Urothelium cell line (cell line): ENCODE results near the gene BTBD10.

ENCODE experiments used
- DNase-seq: peaks from one replicate; pipeline ENCODE4 v3.0.0; 2011; ENCODE audit warnings: low spot score, mixed read lengths
- FAIRE-seq: peaks from 2 replicates; lab custom pipeline; 2011; peaks lifted over from hg19 to GRCh38; lab: Jason Lieb, UNC

The BTBD10 gene

DNA sequence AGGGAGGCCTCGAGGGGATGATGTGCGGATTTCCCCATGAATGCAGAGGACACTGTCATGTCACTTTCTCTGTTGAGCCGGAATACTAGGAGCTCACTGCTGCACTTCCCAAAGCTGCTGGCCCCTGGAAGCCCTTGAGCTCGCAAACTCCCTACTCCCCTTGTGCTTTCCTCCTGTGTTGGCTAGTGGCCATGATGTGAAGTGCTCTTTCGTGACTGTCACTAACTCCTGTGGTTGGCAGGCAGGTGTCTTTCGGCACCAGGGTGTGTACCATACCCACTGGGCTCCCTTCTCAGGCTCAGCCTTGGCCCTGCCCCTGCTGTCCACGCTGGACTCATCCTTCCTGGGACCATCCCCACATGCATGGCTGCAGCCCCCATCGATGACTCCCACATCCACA is 86.2 kb downstream of the BTBD10 start:
- DNase-seq = no peak
- no peak for FAIRE-seq

DNA sequence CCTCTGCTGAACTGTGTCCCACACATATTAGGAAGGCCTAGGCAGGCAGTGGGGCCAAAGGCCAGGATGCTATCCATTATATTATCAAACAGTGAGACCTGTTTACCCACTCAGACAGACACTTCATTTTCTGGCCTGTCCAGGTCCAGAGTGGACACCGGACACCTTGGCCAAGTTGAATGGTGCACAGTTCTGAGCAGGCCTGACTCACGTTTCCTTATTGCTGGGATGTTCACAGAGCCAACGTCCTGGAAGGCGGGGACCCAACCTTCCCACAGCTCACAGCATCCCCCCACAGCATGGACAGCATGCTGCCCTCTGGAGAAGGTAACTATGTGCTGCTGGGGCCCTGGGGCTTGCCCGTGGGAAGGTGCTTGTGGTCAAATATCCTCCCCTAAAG is 86.6 kb downstream of the BTBD10 start:
- FAIRE-seq = no peak
- DNase-seq = no peak

DNA sequence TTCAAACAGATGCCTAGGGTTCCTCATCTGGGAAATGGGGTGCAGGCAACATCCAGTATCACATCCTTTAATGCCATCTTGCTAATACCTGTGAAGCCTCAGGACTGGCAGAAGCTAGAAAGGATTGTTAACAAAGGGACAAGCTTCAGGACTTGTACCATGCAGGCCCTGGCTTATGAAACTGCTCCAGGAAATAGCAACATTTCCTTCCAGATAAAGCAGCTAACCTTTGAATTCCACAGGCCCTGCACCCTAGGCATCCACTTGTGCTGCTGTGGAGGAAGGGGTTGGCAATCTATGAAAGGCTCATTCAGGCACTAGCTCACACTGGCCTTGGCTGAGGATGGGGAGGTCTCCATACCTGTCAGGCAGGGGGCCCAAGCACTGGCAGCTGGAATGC is 87.2 kb downstream of the BTBD10 start:
- DNase-seq (no peak), FAIRE-seq (no peak)

DNA sequence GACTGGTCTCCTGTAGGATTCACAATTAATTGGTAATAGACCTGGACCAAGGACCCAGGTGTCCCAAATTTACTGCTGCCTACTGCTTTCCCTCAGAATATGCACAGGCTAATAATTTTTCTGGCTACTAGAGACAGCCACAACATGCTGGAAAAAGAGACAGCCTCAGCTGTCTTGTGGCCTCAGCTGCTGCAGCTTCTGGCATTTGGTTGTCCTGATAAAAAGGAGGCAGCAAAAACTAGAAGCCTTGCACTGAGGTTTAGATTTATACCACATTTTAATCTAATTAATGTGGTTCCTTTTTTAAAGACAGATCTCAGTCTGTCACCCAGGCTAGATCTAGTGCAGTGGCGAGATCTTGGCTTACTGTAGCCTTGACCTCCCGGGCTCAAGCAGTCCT is 89.8 kb downstream of the BTBD10 start:
- FAIRE-seq = no peak
- no peak for DNase-seq

DNA sequence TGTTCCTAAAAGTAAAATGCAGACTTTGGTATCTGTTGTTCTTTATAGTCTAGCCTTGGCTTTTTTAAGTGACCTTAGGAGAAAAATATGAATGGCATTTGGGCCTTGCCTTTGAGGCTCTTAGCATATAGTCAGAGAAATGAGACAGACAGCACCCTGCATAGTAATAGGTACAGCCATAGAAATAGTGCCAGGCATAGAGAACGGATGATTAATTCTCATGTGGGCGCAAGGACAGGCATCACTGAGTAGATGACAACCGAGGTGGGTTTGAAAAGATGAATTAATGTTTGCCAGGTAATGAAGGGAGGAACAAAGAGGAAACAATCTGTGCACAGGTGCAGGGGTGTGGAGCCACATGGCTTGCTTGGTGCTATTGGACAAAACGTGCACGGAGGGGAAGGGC is 95.0 kb downstream of the BTBD10 start:
- peak; percentile 34 for DNase-seq
- no peak for FAIRE-seq

DNA sequence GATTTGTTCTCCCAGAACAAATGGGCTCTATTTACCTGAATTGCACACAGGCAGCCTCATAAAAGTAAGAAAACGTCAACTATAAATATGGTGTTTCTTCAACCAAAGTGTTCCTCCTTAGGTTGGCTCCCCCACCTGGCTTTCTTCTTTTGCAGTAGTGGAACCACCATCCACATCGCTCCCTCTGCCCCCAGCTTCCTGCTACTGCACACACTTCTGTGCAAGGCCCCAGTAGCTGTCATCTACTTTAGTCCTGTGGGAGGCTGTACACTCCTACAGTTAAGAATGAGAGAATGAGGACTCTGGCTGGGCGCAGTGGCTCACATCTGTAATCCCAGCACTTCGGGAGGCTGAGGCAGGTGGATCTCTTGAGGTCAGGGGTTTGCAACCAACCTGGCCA is 95.9 kb downstream of the BTBD10 start:
- FAIRE-seq (no peak), DNase-seq (no peak)

DNA sequence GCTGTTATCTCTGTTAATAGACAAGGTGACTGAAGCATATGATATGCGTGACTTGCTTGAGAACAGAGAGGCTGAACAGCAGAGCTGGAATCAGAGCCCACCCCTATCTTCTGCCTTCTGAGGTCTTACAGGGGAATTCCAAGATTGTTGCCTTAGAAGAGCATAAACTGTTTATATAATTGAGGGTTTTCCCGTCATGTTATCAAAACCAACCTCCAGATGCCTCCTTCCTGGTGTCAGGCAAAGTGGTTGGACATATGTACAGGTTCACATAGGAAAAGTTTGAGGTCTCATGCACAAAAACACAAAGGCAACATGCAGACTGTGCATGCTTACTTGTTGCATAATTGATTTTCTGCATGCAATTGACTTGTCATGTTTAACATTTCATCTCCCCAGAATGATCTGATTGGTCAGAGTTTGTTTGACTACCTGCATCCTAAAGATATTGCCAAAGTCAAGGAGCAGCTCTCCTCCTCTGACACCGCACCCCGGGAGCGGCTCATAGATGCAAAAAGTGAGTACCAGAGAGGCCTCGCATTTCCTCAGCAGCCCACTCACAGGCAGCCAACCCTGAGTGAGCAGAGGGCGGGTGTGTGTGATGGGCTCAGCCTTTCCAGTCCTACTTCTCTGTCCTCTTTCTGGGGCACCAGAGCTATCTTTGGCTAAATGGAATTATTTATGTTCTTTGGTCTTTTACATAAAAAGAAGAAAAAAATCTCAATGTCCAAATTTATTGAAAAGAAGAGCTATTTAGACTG is 96.6 kb downstream of the BTBD10 start:
- no peak for FAIRE-seq

DNA sequence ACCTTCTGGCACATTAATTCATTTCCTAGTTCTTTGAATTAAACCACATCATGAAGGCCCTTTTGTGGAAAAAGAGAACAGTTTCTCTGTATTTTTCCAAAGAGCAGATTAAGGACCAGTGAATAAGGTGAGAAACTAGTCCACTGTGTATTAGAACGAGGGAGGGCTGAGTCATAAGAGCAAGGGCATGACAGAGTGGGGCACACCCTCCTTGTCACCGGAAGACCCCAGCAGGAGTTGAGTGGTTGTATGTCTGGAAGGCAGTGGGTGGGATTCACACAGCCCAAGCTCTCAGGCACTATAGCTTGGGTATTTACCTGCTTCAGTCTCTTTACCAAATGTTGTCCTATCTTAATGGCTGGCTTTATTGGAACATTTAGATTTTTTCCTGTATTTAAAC is 98.6 kb downstream of the BTBD10 start:
- DNase-seq (no peak), FAIRE-seq (no peak)

More for the DNA sequence above, 96.6 kb downstream of the BTBD10 start:
- DNase-seq = no peak

DNA sequence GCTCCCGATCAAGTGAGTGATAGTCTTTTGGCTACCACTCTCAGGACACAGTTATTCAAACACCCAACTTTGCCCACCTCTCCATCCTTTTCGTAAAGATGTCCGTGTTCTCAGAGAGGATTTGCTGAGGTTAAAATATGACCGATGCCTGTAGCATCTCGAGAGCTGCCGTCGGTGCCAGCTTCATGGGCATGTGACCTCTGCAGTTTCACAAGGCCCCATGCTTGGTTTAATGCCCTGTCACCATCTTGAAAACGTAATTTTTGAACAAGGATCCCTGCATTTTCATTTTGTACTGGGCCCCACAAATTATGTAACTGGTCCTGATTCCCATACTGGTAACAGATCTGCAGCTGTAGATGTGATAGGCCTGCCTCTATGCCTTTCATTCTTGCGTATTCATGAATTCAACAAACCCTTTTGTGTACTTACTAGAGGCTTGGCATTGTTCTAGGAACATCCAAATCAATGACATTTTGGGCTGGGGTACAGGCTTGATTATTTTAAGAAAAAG is 100.4 kb downstream of the BTBD10 start:
- no peak for DNase-seq
- no peak for FAIRE-seq

DNA sequence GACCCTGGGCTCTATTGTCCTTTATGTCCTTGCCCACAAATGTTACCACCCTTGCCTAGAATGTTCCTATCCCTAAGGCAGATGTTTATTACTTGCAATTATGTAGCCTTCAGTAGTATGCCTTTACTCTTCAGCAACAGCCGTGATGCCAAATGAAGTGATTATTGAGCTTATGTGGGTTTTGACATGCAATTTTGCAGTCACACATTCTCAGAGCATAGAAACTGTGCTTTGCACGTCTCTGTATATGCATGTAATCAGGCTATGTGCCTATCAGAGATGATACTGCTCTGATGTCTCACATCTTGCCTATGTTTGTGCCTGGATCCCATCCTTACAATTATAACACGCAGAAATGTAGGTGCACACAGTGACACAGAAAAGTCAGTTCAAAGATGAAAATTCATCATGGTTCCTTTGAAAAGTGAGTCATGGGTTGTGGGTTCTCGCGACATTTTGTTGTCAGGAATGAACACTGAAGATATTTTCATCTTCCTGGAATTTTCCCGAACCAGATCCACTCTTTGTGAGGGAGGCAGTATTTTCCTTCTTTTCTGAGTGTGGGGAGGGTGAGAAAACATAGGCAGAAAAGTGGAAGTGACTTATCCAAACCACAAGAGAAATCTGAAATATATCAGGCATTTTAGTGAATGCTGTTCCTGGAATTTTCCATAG is 104.3 kb downstream of the BTBD10 start:
- DNase-seq (no peak), FAIRE-seq (no peak)

DNA sequence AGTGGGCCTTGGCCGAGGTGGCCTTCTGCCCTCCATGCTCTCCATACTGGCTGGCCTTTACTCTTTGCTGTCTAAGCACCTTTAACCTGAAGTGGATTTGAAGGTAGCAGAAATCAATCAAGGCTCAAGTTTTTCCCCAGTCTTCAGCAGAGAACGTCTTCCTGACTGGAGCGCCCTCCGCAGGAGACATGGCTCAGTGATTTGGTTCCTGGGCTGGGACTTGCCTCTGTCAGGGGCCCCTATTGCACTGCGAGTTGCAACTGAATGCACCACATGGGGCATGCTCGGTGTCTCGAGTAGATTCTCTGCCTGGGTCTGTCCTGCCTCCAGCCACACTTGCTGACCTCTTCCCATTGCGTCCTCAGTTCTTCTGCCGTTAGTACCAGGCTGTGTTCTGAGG is 105.8 kb downstream of the BTBD10 start:
- peak; percentile 56 for FAIRE-seq
- DNase-seq = no peak

DNA sequence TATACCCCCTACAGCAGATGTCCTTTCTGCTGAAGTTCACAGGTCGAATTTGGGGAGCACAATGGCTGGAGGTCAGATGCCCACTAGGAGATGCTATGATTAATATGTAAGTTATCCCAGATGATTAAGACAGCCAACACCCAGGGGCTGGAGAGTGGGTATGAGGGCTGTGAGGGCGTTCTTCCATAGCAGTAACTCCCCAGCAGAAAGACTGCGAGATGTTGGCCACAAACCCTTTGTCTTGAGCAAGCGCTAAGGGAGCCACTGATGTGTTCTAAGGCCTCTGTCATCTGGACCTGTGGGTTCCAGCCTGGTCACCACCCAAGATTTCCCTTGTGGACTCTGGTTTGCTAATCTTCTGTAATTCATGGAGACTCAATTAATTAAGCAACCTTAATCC is 107.8 kb downstream of the BTBD10 start:
- no peak for FAIRE-seq

DNA sequence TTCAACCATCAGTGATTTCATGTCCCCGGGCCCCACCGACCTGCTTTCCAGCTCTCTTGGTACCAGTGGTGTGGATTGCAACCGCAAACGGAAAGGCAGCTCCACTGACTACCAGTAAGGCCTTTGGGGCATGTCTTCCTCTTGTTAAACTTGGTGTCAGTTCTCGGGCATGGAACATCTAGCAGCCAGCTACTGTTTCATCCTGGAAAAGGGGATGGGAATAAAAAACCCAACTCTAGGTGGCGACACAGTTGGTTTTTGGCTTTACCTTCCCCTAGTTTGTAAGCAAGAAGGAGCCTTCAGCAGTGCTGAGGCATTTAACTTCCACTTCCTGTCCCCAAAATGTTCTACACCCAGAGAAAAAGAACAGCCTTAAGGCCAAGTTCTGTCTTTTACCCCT is 108.7 kb downstream of the BTBD10 start:
- DNase-seq (no peak), FAIRE-seq (no peak)

More for the DNA sequence above, 107.8 kb downstream of the BTBD10 start:
- no peak for DNase-seq

DNA sequence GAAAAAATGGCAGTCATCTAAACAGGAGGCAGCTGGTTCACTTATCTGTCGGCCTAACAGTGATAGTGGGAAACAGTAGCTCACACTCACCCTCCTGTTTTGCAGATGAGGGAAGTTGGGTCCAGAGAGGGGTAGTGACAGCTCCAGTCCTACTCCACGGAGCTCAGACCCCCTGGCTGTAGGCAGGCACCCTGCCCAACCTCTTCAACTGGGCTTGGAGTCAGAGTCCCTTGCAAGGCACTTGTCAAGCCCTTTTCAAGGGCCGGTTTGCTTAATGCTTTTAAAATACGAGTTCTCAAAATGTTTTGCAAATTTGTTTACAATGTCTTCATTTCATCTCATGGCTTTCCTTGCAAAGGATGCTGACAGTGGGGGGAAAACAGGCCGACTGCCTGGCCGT is 110.3 kb downstream of the BTBD10 start:
- DNase-seq = no peak
- FAIRE-seq = no peak

DNA sequence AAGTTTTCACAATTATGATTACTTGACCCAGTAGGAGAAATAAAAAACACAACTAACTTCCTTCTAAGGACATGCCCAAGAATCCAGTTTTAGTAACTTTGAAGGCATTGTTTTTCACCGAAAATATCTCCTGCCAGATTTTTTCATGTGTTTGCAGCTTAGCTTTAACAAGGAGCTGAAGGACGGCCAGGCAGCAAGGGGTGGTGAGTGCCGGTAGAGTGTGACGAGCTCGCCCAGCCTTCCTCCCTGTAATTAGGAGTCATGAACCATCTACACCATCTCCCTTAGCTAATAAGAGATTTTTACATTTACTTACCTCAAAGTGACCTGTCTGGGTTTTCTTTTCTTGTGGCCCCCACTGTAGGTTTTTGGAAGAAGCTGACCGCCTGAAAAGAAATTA is 113.4 kb downstream of the BTBD10 start:
- no peak for FAIRE-seq
- no peak for DNase-seq

DNA sequence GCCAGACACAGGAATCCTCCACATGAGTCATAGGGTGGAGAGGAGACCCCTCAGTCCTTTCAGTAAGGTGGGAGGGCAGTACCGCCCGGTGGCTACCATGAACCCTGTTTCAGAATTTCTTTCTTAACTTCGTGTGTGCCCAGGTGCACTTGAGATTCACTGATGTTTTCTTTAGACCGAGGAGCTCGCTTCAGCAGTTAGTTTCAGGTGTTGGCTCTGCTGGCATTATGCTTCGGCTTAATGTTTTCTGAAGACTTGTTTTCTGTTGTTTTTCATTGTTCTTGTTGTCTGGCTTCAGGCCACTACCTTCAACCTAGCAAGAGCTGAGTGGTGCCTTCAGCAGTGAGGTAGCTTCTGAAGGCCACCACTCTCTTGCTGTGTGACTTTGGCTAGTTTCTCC is 114.0 kb downstream of the BTBD10 start:
- no peak for DNase-seq
- FAIRE-seq = no peak

DNA sequence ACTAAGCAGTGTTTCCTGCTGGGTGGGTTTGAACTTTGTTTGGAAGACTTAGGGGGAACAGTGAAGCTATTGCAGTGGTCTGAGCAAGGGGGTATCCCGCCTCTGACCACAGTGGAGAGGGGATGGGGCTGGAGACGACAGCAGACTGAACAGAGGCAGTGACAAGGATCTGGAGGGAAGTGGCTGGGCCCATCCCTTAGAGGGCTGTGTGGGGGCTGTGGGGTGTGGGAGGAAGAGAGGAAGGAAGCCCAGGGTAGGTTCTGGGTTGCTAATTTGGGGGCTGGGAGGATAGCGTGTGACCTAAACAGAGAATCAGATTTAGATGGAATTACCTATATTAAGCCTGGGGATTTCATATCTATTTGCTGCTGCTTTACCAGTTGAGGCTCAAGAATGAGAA is 114.7 kb downstream of the BTBD10 start:
- no peak for DNase-seq
- no peak for FAIRE-seq

DNA sequence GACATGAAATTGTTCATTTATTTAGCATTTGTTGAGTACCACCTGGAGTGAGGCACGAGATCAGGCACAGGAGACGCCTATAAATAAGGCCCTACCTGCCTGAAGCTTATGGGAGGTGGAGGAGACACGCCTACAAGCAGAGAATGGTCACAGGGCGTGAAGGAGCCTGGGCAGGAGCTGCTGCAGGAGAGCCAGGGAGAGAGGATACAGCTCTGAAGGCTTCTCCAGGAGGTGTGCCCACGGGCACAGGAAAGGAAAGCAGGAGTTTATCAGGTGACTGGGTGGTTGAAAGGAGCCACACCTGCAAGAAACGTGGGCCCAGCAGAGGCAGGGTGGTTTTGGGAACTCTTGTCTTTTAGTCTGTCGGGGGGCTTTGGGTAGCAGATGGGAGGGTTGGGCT is 115.1 kb downstream of the BTBD10 start:
- DNase-seq (no peak), FAIRE-seq (no peak)

DNA sequence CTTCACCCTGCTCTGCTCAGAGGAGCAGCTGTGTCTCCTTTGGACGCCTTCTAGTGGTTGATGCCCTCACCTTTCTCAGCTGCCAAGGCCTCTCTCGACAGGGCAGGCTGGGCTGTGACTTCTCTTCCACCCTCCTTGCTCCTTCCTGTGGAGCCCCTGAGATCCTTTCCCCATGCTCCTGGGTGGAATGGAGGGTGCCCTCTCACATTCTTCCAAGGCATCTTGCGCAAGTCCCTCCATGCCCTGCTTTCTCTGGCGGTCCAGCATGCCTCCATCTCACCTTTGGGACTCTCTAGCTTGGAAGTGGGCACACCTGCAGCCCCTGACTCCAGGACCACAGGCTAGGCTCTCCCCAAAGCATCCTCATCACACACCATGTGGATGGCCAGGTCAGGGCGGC is 116.6 kb downstream of the BTBD10 start:
- no peak for FAIRE-seq
- DNase-seq = no peak

DNA sequence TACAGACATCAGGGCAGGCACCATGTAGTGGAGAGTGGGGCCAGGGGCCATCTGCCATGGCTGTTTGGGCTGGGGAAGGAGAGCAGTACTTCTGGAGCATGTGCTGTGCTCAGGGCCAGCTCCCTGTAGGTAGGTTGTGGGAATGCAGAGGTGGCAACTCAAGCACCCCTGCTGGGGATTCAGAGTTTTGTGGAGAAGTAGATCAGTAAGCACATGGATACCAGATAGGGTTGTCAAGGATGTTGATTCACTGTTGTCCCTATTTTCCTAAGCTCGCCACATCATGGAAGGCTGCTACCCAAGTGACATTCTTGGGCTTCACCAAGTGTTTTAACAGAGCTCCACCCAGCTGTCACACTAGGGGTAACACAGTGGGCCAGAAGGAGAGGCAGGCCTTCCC is 118.2 kb downstream of the BTBD10 start:
- DNase-seq (no peak), FAIRE-seq (no peak)

DNA sequence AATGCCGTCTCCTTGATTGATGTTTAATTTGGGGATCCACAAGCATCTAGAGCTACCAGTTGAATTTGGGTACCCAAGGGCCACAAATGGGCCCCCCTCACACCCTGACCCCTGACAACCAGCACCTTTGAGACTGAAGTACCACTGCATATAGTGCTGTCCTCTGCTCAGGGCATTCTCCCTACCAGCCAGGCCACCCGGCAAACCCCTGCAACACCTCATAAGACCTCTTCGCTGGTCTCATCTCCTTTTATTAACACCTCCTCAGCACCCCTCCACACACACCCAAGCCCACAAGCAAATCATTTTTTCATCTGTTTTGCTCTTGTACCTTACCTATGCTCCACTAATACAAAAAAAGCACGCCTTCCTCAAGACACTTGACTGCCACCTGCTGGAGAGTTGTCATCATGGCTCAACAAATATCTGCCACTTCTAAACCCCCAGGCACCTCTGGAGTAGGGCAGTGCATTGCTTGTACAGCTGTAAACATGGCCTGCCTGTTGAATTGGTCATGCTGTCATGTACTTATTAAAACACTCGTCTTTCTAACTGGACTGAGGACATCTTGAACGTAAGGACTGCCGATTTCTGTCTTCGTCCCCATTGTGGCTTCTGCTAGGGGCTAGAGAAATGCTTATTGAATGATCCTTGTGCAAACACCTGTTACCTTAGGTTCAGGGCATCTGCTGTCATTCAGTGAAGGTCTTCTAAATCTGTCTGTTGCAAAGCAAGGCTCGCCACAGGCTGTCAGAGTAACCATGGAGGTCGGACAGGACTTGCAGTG is 118.9 kb downstream of the BTBD10 start:
- FAIRE-seq (peak; percentile 77), DNase-seq (peak; percentile 77)

DNA sequence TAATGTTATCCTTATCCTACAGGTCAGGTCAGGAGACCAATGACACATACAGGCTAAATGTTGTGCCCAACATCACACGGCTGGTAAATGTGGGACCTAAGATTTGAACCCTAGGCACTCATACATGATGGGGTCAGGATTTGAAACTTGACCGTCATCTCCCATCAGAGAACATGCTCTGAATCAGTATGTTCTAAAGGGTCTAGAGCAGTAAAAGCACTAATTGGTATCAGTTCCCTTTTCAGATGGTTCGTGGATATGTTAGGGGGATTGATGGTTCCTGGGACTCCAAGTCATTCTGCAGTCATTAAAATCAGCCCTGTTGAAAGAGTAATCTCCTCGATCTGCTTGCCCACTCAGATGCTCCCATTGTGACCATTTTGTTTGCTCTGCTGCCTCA is 120.0 kb downstream of the BTBD10 start:
- DNase-seq = no peak
- no peak for FAIRE-seq
